COLO829 (cell line): ENCODE results near the gene BABAM2.

ENCODE experiments used
- DNase-seq: peaks from one replicate; pipeline ENCODE4 v3.0.0; 2012; ENCODE audit warnings: low spot score

The BABAM2 gene

GRCh38 chr2:28209261-28209691, 318.7 kb downstream of the BABAM2 start:
- DNase-seq: no peak

GRCh38 chr2:28209864-28210263, 319.3 kb downstream of the BABAM2 start:
- DNase-seq: no peak

DNA sequence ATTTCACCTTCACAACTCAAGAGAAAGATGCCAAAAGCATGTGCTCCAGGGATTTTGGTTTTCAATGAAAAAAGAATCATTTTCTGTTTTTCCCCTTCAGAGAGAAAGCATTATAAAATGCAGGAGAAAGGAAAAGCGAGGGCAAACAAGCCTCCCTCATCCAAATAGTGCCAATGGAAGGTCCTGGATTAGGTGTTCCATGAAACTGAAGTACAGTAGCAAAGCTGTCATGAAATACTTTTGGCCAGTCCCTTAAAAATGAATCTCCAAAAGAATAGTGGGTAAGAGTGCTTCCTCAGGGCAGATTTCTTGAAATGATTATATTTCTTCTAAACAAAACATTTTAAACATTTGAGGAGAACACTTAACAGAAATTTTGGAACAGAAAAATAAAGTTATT, 320.0 kb downstream of the BABAM2 start:
- no peak for DNase-seq

DNA sequence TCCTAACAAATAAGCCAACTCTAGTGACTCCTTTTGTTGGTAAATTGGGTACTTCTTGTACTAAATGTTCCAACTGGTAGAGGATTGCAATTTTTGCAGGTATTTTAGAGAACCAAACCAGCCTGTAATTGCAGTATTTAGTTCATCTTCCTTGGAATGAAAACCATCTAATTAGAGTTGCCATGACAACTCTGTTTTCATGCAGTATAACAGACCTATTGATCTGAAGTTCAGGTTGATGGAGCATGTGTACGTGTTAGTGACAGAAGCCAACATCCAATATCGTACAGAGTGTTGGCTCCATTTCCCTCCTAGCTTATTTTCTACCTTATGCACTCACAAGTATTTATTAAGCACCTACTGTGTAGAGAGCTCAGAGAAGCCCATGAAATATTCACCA, 325.8 kb downstream of the BABAM2 start:
- no peak for DNase-seq

GRCh38 chr2:28217042-28217740, 326.7 kb downstream of the BABAM2 start:
- DNase-seq: no peak

DNA sequence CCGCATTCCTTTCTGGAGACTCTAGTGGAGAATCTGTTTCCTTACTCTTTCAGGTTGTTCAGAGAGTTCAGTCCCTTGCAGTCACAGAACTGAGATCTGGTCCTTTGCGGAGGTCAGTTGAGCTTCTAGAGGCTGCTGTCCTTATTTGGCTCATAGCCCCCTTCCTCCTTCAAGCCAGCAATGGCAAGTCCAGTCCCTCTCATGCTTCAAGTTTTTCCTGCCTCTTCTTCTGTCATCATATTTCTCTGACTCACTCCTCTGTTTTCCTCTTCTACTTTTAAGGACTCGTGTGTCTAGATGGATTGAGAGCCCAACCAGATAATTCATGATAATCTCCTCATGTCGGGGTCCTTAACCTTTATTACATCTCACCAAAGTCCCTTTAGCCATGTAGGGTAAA, 328.6 kb downstream of the BABAM2 start:
- DNase-seq: no peak

DNA sequence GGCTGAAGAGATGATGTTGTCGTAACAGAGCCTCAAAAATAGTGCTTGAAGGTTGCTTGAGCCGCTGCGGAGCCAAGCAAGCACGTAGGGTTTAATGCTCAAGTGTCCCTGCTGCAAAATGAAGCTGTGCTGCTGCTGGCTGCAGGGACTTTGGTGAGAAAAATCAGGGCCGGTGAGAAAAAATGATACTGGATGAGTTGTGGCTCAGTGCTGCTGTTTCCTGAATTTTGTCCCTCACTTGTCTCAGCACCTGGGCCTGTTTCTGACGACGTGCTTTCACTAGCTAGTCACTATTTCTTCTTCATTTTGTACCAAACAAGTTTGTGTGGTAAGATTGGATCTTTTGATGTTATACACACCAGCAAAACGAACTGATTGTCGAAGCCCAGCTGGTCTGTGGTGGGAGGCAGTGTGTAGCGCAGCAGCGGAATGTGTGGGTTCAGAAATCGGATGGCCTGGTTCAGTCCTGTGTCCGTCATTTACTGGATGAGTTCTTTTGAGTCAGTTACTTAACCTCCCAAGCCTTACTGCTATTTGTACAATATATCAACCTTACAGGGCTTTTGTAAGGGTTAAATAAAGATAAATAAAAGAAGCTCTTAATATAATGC, 329.3 kb downstream of the BABAM2 start:
- no peak for DNase-seq

- DNase-seq: no peak
Observed at GRCh38 chr2:28224648-28225472, 334.3 kb downstream of the BABAM2 start.

DNA sequence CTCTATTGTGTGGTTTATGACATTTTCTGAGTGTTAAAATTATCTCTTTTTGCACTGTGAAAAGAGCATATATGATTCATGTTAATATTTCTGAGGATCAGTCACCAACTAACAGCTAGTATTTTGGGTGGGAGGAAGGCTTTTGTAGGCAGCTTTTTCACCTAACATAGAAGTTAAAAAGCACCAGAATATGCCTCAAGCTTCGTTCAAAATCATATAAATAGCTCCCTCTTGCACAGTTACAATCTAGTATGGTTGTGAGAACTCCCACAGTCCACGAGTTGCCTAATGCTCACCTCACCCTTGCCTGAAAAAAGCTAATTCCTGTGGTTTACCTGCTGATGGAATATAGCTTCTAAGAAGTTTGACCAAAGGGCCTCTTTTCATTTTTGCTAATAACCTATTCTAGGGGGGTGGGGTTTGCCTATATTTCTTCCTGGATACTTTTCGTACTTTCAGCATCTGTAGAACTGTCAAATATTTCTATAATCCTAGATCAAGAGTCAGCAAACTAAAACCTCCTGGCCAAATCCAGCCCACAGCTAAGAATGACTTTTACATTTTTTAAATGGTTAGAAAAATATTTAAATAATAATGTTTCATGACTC, 335.0 kb downstream of the BABAM2 start:
- DNase-seq: no peak

GRCh38 chr2:28226558-28226957, 336.0 kb downstream of the BABAM2 start:
- DNase-seq: no peak

DNA sequence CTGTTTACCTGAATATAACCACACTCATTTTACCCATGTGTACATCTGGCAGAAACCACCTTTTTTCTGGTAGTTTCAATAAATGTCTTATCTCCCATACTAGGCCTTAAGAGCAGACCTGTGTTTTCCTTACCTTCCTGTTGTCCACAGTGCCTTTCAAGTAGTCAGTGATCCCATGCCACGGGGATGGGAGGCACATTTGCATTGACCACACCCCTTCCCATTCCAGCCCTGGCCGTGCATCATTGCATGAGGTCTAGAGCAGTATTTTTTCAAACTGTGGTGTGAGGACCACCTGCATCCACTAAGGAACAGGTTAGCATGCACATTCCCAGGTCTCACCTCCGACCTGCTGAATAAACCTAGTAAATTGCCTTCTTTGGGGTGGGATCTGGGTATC, 337.0 kb downstream of the BABAM2 start:
- no peak for DNase-seq

DNA sequence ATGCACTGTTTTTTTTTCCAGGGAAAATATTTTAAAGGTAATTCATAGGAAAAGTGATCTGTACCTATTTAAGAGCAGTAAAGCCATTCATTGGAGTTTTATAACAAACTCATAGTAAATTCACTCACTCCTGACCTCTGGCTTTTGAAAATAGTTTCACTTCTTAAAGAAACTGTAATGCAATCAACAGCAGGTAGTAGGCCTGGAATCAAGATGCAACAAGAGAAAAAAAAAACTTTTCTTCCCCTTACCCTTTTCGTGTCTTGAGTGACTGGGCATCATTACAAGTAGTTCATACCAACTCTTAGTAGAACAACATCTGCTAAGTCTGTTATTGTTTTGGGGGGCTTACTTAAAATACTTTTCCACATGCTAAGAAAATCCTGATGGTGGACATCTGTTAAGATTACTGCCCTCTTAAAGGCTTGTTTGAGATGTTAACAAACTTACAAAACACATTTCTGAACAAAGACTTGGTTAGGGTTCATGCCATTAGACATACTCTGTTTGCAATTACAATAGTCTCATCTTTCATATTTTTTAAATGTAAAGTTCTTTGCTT, 338.0 kb downstream of the BABAM2 start:
- no peak for DNase-seq

DNA sequence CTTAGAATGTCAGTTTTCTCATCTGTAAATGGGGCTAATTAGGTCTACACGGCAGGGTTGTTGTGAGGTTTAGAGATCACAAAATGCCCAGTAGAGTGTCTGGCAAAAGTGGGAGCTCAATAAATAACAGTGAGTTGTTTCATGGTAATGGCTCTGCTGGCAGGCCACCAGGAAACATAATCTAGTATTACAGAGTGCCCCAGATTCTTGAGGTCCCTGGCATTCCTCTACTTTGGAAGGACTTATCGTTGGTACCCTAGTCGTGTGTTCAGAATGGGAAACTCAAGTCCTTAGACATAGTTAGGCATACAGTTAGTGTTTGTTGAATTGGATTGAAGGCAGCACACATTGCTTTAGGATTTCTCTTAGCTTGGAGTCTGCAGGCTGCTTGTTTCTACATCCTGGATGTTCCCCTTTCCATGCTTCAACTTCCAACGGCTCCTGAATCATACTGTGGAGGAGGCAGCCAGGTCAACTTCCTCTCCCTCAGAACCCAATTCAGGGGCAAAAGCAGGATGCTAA, 340.6 kb downstream of the BABAM2 start:
- DNase-seq: no peak

DNA sequence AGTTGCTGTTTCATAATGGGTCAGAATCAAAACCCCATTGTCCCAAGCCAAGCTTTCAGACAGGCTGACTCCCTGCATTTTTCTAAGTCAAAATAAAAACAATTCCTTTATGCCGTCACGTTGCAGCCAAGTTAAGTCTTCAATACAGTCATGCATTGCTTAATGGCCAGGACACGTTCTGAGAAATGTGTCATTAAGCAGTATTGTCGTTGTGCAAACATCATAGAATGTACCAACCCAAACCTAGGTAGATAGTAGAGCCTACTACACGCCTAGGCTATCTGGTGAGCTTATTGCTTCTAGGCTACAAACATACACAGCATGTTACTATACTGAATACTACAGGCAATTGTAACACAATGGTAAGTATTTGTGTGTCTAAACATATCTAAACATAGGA, 341.8 kb downstream of the BABAM2 start:
- no peak for DNase-seq

DNA sequence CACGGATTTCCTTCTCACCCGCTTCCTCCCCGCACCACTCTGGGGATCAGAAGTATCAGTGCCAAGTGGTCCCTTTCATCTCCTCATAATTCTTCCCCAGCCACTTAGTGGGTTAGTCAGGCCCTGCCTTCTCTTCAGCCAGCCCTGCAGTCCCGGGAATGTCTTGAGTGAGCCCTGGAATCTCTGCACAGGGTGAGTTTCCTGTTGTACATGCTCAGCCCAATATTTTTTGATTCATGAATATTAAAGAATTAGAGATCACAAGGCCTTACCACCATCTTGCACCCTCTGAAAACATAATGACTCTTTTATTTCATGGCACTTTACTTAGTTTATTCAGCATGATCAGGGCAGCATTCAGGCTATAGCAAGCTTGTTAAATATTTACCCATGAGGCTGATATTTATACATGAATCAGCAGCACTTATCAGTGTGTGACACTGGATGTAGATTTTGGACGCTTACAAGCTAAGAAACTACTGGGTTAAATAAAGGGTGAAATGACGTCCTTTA, 342.7 kb downstream of the BABAM2 start:
- peak; percentile 29 for DNase-seq

DNA sequence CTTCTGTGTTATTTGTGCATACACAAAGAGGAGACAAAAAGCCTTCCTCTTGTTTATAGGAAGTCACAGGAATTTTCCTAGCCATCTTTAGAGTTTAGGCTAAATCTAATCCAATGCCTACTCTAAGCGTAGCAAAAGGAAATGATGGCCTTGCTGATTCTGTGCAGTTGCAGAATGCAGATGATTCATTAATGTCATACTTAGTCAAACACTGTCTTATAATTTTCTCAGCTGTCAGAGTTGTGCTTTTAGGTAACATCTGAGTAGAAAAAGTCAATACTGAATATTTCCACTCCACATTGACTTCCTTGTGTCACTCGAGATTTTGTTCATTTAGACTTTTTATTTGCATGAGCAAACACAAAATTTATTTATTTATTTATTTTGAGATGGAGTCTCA, 344.3 kb downstream of the BABAM2 start:
- DNase-seq: no peak

DNA sequence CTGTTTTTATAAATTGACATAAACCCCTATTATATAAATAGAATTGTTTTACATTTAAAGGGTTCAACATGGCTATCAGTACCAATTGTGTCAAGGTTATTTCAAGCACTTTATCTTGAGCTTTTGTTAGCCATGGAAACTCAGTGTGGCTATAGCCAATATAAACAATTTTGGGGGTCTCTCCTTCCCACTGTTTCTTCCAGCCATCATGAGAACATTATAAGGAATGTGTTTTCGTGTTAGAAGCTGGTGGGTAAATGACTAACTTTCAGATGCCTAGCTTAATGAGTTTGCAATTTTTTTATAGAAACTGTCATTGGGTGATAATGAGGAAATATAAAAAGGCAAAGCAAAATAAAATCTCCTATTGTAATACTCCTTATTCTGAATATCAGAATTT, 348.7 kb downstream of the BABAM2 start:
- DNase-seq: no peak

- no peak for DNase-seq
Observed at GRCh38 chr2:28240937-28241336, 350.4 kb downstream of the BABAM2 start.

- peak; percentile 7 for DNase-seq
Observed at GRCh38 chr2:28247290-28247689, 356.8 kb downstream of the BABAM2 start.

GRCh38 chr2:28247734-28248133, 357.2 kb downstream of the BABAM2 start:
- no peak for DNase-seq

DNA sequence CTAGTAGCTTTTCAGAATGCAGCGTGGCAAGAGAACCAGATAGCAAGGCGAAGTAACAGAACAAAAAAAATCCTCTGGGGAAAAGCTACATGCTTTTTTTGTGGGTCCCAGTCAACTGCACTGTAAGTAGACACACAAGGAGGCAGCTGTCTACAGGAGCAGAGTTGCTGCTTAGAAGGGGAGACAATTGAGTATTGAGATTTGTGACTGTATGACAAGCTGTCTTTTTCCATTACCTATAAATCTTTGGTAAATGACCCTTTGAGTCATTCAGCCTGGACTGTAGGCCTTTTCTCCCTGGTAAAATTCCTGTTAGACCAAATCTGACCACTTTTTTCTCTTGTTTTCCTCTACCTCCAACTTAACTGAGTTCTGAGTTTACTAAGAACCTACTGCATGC, 358.0 kb downstream of the BABAM2 start:
- peak; percentile 36 for DNase-seq

- peak; percentile 40 for DNase-seq
Observed at GRCh38 chr2:28250006-28250405, 359.5 kb downstream of the BABAM2 start.
